Liver (tissue), 9 donors: ENCODE results near the gene ZNF639. TPM values are rescaled to one million over a fixed set of nuclear protein-coding genes. Genes with fewer than 3 reads are reported as not detected.

Experiments
- DNase-seq: peaks from one replicate; pipeline ENCODE4 v3.0.0-alpha.2; 2017; ENCODE audit warnings: low spot score
- H3K27ac ChIP-seq, 2 donors: one replicate each; pipeline ENCODE4 v1.7.0; 2013; ENCODE audit warnings: inconsistent platforms in 2 of 2, low read length in 2 of 2, control low read depth in 1 of 2, low read depth in 1 of 2, mild to moderate bottlenecking in 1 of 2
- H3K27me3 ChIP-seq, 4 donors: one replicate each; pipeline versions ENCODE4 v1.6.1 to v1.7.0; 2013; ENCODE audit warnings: low read length in 3 of 4, inconsistent platforms in 1 of 4, mild to moderate bottlenecking in 1 of 4, moderate library complexity in 1 of 4; ENCODE audit not compliant: control insufficient read depth in 4 of 4, insufficient read depth in 4 of 4
- H3K36me3 ChIP-seq, 4 donors: one replicate each; pipeline versions ENCODE4 v1.6.1 to v1.7.0; 2013; ENCODE audit warnings: low read length in 3 of 4, mild to moderate bottlenecking in 3 of 4, low read depth in 1 of 4, moderate library complexity in 1 of 4; ENCODE audit not compliant: control insufficient read depth in 4 of 4, insufficient read depth in 3 of 4
- H3K4me1 ChIP-seq, 4 donors: one replicate each; pipeline versions ENCODE4 v1.6.1 to v1.7.0; 2013; ENCODE audit warnings: low read length in 3 of 4, mild to moderate bottlenecking in 3 of 4, moderate library complexity in 1 of 4; ENCODE audit not compliant: control insufficient read depth in 4 of 4, insufficient read depth in 4 of 4
- H3K4me3 ChIP-seq, 3 donors: one replicate each; pipeline versions ENCODE4 v1.6.1 to v1.7.0; 2013; ENCODE audit warnings: low read length in 3 of 3, control low read depth in 1 of 3, low read depth in 1 of 3, mild to moderate bottlenecking in 1 of 3
- H3K9ac ChIP-seq, 2 donors: one replicate each; pipeline ENCODE4 v1.7.0; 2013; ENCODE audit warnings: low read length in 2 of 2, mild to moderate bottlenecking in 2 of 2, moderate library complexity in 2 of 2, control low read depth in 1 of 2, low read depth in 1 of 2
- H3K9me3 ChIP-seq, 4 donors: one replicate each; pipeline versions ENCODE4 v1.6.1 to v1.7.0; 2013; ENCODE audit warnings: low read length in 3 of 4; ENCODE audit not compliant: control insufficient read depth in 4 of 4
- EGR1 ChIP-seq, 2 donors: IDR thresholded peaks; 2 replicates each; pipeline ENCODE4 v1.6.1; 2016 to 2018; ENCODE audit warnings: antibody characterized with exemption in 2 of 2, low read depth in 2 of 2
- FOXA1 ChIP-seq: IDR thresholded peaks from 2 replicates; pipeline ENCODE4 v1.6.1; 2016; ENCODE audit warnings: antibody characterized with exemption
- FOXA2 ChIP-seq: IDR thresholded peaks from 2 replicates; pipeline ENCODE4 v1.6.1; 2016; ENCODE audit warnings: antibody characterized with exemption
- GABPA ChIP-seq, 2 donors: IDR thresholded peaks in 1 of 2; conservative IDR thresholded peaks in 1 of 2; 2 replicates each; pipeline ENCODE4 v1.6.1; 2016; ENCODE audit warnings: antibody characterized with exemption in 2 of 2, mild to moderate bottlenecking in 1 of 2, moderate library complexity in 1 of 2
- HNF4A ChIP-seq, 2 donors: conservative IDR thresholded peaks; 2 replicates each; pipeline ENCODE4 v1.6.1; 2016; ENCODE audit warnings: antibody characterized with exemption in 2 of 2, mild to moderate bottlenecking in 2 of 2
- HNF4G ChIP-seq: IDR thresholded peaks from 2 replicates; pipeline ENCODE4 v1.6.1; 2016; ENCODE audit warnings: antibody characterized with exemption
- NR2F2 ChIP-seq: IDR thresholded peaks from 2 replicates; pipeline ENCODE4 v1.6.1; 2016; ENCODE audit warnings: antibody characterized with exemption
- RAD21 ChIP-seq, 2 donors: IDR thresholded peaks; 2 replicates each; pipeline ENCODE4 v1.6.1; 2016; ENCODE audit warnings: antibody characterized with exemption in 2 of 2, mild to moderate bottlenecking in 2 of 2
- RXRA ChIP-seq, 2 donors: IDR thresholded peaks; 2 replicates each; pipeline ENCODE4 v1.6.1; 2017 to 2018; ENCODE audit warnings: antibody characterized with exemption in 2 of 2, mild to moderate bottlenecking in 1 of 2
- SP1 ChIP-seq: IDR thresholded peaks from 2 replicates; pipeline ENCODE4 v1.6.1; 2018; ENCODE audit warnings: antibody characterized with exemption, mild to moderate bottlenecking
- TAF1 ChIP-seq: conservative IDR thresholded peaks from 2 replicates; pipeline ENCODE4 v1.6.1; 2016; ENCODE audit warnings: antibody characterized with exemption, mild to moderate bottlenecking
- YY1 ChIP-seq: IDR thresholded peaks from 2 replicates; pipeline ENCODE4 v1.6.1; 2016; ENCODE audit warnings: antibody characterized with exemption, mild to moderate bottlenecking
- WGBS: extraction: QIAGEN DNeasy Blood & Tissue Kit; methylation state at CpG from one replicate; pipeline ENCODE4 v1.1.7; 2013; 5-methylcytosine and 5-hydroxymethylcytosine counted together
- polyA plus RNA-seq, 2 donors: library from polyadenylated mRNA; stranded (reverse) in 1 of 2; unstranded in 1 of 2; fragments of 200-250 nt in 1 of 2; fragments of >200 nt in 1 of 2; fragmentation: Nextera tagmentation in 1 of 2; extraction: Ambion mirVana in 1 of 2; gene quantifications; one replicate each; pipeline versions ENCODE4 v1.2.1 to v1.2.3, GENCODE V29; 2013 to 2015
- total RNA-seq, 2 donors: library from RNA; depleted of rRNA; stranded (reverse); fragments of >200 nt; gene quantifications; one replicate each; pipeline ENCODE4 v1.2.3, GENCODE V29; 2014
- TF ChIP-seq, protein P1 (sequence below): fragments of 150-350 bp; IDR thresholded peaks from 2 replicates; pipeline ENCODE4 v1.5.1; 2017; ENCODE audit warnings: improper control_type of control experiment, low read depth, low read length; ENCODE audit not compliant: missing input control
- TF ChIP-seq, protein P2 (sequence below): IDR thresholded peaks from 2 replicates; pipeline ENCODE4 v1.6.1; 2016; ENCODE audit warnings: antibody characterized with exemption
- TF ChIP-seq, protein P3 (sequence below): IDR thresholded peaks from 2 replicates; pipeline ENCODE4 v1.6.1; 2016; ENCODE audit warnings: antibody characterized with exemption
- TF ChIP-seq, protein P4 (sequence below): IDR thresholded peaks from 2 replicates; pipeline ENCODE4 v1.6.1; 2016; ENCODE audit warnings: antibody characterized with exemption
- donor health status: healthy.
- donor health status: healthy.
- donor health status: healthy.
- donor health status: healthy.
- donor health status: healthy.

Gene ZNF639
- total and polyA plus RNA-seq, 4 donors = 8.7 to 23.4 (median 16.3) TPM

DNA sequence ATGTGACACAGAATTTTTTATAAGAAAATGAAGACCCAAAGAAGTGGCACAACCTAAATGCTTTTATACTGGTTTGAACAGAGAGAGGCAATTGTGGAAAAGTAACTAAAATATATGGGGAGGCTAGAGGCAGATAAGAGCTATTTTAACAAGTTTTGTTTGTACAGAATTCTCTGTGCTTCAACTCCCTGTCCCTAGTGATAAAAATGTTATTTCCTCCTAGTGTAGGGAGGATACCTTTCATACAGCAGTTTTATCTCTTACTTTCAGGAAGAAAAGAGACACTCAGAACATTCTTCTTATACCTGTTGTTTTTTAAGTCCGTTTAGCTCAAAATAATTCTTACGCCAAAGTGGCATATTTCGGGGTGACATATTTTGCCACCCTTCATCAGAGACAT, 21.2 kb upstream of the ZNF639 start:
- no peaks in the 10 kb centered on the region for H3K36me3 ChIP-seq
- 63% methylated on average over 3 of the region's 3 CpGs for WGBS
- TF ChIP-seq, protein P1, sequence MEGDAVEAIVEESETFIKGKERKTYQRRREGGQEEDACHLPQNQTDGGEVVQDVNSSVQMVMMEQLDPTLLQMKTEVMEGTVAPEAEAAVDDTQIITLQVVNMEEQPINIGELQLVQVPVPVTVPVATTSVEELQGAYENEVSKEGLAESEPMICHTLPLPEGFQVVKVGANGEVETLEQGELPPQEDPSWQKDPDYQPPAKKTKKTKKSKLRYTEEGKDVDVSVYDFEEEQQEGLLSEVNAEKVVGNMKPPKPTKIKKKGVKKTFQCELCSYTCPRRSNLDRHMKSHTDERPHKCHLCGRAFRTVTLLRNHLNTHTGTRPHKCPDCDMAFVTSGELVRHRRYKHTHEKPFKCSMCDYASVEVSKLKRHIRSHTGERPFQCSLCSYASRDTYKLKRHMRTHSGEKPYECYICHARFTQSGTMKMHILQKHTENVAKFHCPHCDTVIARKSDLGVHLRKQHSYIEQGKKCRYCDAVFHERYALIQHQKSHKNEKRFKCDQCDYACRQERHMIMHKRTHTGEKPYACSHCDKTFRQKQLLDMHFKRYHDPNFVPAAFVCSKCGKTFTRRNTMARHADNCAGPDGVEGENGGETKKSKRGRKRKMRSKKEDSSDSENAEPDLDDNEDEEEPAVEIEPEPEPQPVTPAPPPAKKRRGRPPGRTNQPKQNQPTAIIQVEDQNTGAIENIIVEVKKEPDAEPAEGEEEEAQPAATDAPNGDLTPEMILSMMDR = no peak
- TF ChIP-seq GABPA (IDR thresholded peaks at IDR 0.05 in 1 of 2, conservative IDR thresholded peaks at IDR 0.05 in 1 of 2) (no peak), RAD21 (IDR thresholded peaks at IDR 0.05) (no peak), FOXA1 (no peak), RXRA (IDR thresholded peaks at IDR 0.05) (no peak), HNF4A (conservative IDR thresholded peaks at IDR 0.05) (no peak)
- TF ChIP-seq, protein P2, sequence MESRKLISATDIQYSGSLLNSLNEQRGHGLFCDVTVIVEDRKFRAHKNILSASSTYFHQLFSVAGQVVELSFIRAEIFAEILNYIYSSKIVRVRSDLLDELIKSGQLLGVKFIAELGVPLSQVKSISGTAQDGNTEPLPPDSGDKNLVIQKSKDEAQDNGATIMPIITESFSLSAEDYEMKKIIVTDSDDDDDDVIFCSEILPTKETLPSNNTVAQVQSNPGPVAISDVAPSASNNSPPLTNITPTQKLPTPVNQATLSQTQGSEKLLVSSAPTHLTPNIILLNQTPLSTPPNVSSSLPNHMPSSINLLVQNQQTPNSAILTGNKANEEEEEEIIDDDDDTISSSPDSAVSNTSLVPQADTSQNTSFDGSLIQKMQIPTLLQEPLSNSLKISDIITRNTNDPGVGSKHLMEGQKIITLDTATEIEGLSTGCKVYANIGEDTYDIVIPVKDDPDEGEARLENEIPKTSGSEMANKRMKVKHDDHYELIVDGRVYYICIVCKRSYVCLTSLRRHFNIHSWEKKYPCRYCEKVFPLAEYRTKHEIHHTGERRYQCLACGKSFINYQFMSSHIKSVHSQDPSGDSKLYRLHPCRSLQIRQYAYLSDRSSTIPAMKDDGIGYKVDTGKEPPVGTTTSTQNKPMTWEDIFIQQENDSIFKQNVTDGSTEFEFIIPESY = no peak
- TF ChIP-seq, protein P3, sequence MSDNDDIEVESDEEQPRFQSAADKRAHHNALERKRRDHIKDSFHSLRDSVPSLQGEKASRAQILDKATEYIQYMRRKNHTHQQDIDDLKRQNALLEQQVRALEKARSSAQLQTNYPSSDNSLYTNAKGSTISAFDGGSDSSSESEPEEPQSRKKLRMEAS = no peak
- no peaks in the 10 kb centered on the region for H3K4me1 ChIP-seq
- H3K4me3 ChIP-seq = no peak overlapping the region
- no peak overlapping the region for H3K9ac ChIP-seq
- H3K9me3 ChIP-seq = peaks cover 0 to 3% (median 0%) of the 10 kb centered on the region in 4 donors
- H3K27me3 ChIP-seq = peaks cover 0 to 3% (median 1%) of the 10 kb centered on the region in 4 donors
- no peak overlapping the region for H3K27ac ChIP-seq
- DNase-seq = no peak

DNA sequence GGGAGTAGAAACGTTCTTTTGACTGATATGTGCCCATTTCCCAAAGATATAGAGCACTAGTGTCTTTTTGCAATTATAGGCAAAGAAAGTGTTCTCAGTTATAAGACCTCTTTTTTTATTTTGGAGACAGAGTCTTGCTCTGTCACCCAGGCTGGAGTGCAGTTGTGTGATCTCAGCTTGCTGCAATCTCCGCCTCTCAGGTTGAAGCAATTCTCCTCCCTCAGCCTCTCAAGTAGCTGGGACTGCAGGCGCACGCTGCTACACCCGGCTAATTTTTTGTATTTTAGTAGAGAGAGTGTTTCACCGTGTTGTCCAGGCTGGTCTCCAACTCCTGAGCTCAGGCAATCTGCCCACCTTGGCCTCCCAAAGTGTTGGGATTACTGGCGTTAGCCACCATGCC, 20.7 kb upstream of the ZNF639 start:
- no peak for DNase-seq
- Histone ChIP-seq H3K4me1 (no peaks in the 10 kb centered on the region), H3K36me3 (no peaks in the 10 kb centered on the region), H3K27me3 (peaks cover 0 to 3% (median 1%) of the 10 kb centered on the region in 4 donors), H3K4me3 (no peak overlapping the region), H3K9me3 (peaks cover 0 to 3% (median 0%) of the 10 kb centered on the region in 4 donors), H3K27ac (no peak overlapping the region), H3K9ac (no peak overlapping the region)
- WGBS = 82% methylated on average over 7 of the region's 7 CpGs
- TF ChIP-seq RAD21 (IDR thresholded peaks at IDR 0.05) = no peak
- no peak for TF ChIP-seq HNF4G
- TF ChIP-seq, protein P1 = no peak
- no peak for TF ChIP-seq YY1
- TF ChIP-seq, protein P4, sequence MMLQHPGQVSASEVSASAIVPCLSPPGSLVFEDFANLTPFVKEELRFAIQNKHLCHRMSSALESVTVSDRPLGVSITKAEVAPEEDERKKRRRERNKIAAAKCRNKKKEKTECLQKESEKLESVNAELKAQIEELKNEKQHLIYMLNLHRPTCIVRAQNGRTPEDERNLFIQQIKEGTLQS = no peak
- no peak for TF ChIP-seq TAF1
- TF ChIP-seq, protein P3 = no peak
- no peak for TF ChIP-seq EGR1 (IDR thresholded peaks at IDR 0.05; ENCODE audit: low read depth in 2 of 2)
- TF ChIP-seq FOXA2 = no peak
- TF ChIP-seq NR2F2 = no peak
- no peak for TF ChIP-seq SP1
